RCC 7860 (cell line): ENCODE data around the gene PLSCR1.
"Not testable (repeated sequence)": the region's sequence is repeated elsewhere in the genome, so short reads cannot be mapped to it uniquely, and the experiment has no call there.

ENCODE experiments used
- DNase-seq: peaks from one replicate; pipeline ENCODE4 v3.0.0-alpha.2; 2015; ENCODE audit warnings: low spot score
- FAIRE-seq: peaks from 2 replicates; lab custom pipeline; 2012; peaks lifted over from hg19 to GRCh38; lab: Jason Lieb, UNC

PLSCR1 gene

GRCh38 chr3:146550743-146551510, 6.5 kb upstream of the PLSCR1 start:
- DNase-seq (peak; percentile 56), FAIRE-seq (peak; percentile 73)

GRCh38 chr3:146550070-146550615, 5.7 kb upstream of the PLSCR1 start:
- DNase-seq = no peak
- no peak for FAIRE-seq

- FAIRE-seq = no peak
- no peak for DNase-seq
These were observed 2.9 kb upstream of the PLSCR1 start for GRCh38 chr3:146547235-146547835.

GRCh38 chr3:146546366-146546965, 2.1 kb upstream of the PLSCR1 start:
- DNase-seq (no peak), FAIRE-seq (no peak)

DNA sequence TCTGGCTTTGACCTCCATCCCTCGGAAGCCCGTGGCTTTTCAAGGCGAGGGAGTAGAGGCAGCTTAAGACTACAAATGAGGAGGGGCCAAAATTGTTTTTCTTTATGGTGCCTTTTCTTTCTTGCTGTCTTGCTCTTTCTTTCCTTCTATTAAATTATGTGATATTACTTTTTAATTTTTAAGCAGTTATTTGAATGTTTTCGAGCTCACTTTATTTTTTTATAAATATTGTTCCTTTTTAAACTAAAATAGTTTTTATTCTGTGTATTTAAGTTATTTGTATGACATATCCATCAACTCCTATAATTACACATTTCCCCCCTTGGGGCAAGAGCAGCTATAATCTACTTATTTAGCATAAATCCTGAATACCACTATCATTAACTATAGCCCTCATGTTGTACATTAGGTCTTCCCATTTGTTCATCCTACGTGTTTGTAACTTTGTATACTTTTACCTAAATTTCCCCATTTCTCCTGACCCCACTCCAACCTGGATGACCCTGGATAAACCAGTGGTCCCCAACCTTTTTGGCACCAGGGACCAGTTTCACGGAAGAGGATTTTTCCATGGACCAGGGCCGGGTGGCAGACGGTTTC, 622 bp upstream of the PLSCR1 start:
- DNase-seq (no peak), FAIRE-seq (no peak)

DNA sequence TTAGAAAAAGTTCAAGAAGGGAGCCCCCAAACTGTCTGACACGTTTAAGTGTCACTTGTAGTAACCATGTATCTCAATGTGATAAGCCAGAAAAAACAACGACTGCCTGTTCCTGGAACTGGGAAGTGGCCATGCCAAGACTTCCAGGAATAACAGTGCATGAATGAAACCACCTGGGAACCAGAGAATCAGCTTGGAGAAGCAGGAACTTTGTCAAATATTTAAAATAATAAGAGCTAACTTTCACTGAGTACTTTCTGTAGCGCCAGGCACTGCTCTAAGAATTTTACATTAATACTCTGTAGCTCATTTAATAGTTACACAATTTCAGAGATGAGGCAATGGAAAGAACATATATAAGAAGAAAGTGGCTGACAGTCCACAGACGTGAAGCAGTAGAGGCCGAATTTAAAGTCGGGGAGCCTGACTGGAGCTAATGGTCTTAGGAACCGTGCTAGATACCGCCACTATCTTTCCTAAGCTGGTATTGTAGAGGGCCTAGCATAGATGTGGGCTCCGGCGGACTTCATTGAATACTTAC, 876 bp downstream of the PLSCR1 start:
- no peak for FAIRE-seq
- DNase-seq = no peak

- FAIRE-seq (no peak), DNase-seq (no peak)
These were observed 1.4 kb downstream of the PLSCR1 start for GRCh38 chr3:146542978-146543377.

- FAIRE-seq = no peak
- no peak for DNase-seq
These were observed 2.2 kb downstream of the PLSCR1 start for GRCh38 chr3:146542179-146542578.

GRCh38 chr3:146540978-146541377, 3.4 kb downstream of the PLSCR1 start:
- DNase-seq = no peak
- FAIRE-seq = no peak

DNA sequence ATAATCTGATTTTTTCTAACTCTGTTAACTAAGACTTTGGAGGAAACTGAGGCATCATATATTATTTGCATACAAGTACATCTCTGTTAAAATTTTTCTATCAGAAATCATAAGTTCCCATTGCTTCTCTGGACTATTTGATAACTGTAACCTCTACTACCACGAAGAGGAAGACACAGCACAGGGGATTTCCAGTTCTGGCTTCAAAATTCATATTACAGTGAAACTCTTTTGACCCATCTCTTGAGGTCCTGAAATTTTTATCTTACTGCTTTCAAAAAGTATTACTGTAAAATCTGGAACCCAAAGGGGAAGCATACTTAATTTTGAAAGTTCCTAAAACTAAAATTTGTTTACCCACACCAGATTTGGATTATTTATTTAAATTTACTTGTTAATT, 4.2 kb downstream of the PLSCR1 start:
- DNase-seq (no peak), FAIRE-seq (no peak)

- FAIRE-seq (no peak), DNase-seq (no peak)
These were observed 5.1 kb downstream of the PLSCR1 start for GRCh38 chr3:146539315-146539714.

DNA sequence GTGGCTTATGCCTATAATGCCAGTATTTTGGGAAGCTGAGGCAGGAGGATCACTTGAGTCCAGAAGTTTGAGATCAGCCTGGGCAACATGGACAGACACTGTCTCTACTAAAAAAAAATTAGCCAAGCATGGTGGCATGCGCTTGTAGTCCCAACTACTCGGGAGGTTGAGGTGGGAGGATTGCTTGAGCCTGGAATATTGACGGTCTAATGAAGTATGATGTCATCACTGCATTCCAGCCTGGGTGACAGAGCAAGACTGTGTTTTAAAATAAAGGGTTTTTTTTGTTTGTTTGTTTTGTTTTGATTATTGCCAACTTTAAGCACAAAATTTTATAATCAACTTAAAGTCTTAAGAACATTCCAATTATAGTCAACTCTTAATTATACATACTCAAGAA, 6.8 kb downstream of the PLSCR1 start:
- no peak for DNase-seq
- no peak for FAIRE-seq

DNA sequence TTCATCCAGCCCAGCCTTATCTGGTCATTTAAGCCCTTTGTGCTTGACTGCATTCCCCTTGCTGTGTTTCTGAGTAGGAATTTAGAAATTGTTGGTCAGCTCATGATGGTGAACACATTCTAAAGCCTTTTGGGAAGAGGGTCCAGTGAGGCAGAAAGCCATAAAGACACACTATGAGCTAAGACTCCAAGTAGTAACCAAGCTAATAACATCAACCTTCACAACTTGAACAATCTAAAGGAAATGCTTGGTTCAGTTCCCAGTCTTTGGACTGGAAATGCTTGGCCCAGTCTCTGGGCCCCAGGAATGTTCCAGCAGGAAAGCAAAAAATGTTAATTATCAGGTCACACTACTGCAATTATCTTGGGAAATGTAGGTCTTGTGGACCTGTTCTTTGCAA, 7.7 kb downstream of the PLSCR1 start:
- peak; percentile 21 for FAIRE-seq
- peak; percentile 44 for DNase-seq

DNA sequence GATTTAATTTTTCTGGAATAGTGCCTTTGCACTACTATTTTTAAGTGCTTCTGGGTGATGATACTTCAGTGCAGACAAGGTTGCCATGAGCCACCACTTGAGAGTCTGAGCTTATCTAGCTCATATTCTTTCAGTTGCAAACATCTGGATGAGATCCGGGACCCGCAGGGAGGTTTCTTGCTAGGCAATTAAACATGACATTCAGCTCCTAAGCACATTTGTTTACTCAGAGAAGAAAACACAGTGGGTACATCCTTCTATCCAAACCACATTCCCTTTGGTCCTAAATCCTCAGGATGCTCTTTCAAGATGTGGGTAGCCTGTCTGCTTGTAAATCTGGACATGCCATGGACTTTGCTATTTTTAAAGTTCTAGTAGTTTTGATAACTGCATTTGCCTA, 12.0 kb downstream of the PLSCR1 start:
- DNase-seq (no peak), FAIRE-seq (no peak)

DNA sequence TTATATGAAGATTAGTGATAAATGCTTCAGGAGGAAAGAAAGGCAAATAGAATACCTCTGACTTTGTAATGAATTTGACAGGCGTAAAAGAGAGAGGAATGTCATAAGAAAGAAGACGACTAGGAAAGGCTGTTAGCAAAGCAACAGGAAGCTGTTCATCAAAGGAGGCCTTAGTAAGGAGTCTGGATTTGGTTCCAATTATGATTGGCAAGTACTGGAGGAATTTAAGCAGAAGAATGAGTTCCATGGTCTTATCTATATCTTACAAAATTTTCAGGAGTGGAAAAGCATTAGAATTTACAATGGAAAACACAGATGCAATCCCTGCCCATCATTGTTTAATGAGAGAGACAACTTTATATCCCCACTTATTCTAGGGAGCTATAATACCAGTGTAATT, 13.8 kb downstream of the PLSCR1 start:
- FAIRE-seq (no peak), DNase-seq (no peak)

GRCh38 chr3:146529021-146529420, 15.4 kb downstream of the PLSCR1 start:
- FAIRE-seq = no peak
- no peak for DNase-seq

DNA sequence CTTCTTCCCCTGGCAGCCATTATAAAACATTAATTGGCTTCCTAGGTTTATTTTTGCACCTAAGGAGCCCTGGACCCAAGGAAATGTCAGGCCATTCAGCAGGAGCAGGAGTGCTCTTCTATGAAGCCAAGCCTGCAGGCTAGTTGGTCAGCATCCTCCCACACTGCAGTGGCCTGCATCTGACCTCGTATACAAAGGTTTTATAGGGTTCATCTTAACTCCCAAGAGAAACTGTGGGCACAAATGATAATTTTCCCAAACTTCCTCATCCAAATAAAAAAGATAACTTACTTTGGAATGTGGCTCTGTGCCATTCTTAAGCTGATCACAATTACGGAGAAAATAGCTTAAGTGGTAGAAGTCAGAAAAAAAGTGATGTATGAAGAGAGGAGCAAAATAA, 19.4 kb downstream of the PLSCR1 start:
- DNase-seq (no peak), FAIRE-seq (no peak)

DNA sequence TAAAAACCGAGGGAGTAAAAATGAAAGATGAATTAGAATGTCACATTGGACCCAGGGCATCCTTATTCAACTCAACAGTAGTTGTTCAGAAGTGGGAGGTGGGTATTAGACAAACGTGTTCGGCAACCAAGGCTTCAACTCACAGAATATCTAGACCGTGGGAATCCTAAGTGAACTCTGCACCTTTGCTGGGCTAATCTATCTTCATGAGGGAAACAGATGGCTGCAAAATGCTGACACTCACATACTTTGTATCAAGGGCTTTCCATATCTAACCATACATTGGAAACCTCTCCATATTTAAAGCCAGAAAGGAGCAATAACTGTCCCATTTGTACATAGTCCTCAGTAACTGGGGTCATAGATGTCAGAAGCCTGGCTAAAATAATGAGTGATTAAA, 20.9 kb downstream of the PLSCR1 start:
- FAIRE-seq (no peak), DNase-seq (no peak)

- DNase-seq, FAIRE-seq: not testable (repeated sequence)
These were observed 21.9 kb downstream of the PLSCR1 start for GRCh38 chr3:146522174-146523158.

- FAIRE-seq (no peak), DNase-seq (no peak)
These were observed 23.0 kb downstream of the PLSCR1 start for GRCh38 chr3:146521394-146521793.
